ENCODE results near the gene EHD2.
A peak's percentile ranks its signal among the peaks of the same experiment; 100 is the strongest.
"Not testable (repeated sequence)": the region's sequence is repeated elsewhere in the genome, so short reads cannot be mapped to it uniquely, and the experiment has no call there.

Gene EHD2

GRCh38 chr19:47777245-47778048, 64.2 kb downstream of the EHD2 start:
- not testable (repeated sequence) for DNase-seq

DNA sequence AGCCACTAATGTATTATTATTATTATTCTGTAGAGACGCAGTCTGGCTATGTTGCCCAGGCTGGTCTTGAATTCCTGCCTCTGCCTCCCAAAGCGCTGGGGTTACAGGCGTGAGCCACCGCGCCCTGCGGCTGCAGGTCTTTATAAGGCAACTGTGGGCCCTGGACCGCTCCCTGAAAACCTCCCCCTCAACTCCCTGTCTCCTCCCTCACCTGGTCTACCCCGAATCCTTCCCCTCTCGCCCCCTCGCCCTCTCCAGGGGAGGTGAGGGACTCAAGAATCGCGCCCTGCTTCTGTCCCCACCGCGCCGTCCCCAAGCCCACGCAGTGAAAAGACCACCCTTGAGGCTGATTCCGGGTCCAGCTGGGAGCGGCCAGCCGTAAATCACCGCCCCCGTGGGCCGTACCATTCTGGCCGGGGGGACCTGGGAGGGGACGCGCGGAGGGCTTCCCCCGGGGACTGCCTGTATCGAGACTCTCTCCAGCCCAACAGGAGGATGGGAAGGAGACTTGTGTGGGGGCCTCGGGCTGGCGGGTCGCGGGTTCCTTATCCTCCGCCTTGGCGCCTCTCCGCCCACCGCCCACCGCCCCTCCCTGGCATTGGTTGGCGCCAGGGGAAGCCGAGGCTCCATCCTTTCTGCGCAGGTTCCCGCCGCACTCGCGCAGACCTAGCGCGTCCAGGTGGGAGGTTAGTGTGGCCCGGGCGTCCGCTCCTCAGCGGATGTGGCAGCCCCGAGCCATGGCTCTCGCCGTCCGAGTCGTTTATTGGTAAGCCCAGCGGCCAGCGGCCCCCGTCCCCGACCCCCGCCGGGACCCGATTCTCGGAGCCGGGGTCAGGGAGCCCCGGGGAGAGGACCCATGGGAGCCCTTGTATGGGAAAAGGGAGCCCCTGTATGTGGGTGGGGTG, 65.1 kb downstream of the EHD2 start, which contains the start of gene SELENOW:
SELENOW (plus strand) TSS at position 655 of the 905 bp plus-strand sequence; CDS start at position 738, 83 bp downstream.
- DNase-seq: peak; percentile 80

GRCh38 chr19:47778954-47779351, 65.7 kb downstream of the EHD2 start:
- no peak for DNase-seq

DNA sequence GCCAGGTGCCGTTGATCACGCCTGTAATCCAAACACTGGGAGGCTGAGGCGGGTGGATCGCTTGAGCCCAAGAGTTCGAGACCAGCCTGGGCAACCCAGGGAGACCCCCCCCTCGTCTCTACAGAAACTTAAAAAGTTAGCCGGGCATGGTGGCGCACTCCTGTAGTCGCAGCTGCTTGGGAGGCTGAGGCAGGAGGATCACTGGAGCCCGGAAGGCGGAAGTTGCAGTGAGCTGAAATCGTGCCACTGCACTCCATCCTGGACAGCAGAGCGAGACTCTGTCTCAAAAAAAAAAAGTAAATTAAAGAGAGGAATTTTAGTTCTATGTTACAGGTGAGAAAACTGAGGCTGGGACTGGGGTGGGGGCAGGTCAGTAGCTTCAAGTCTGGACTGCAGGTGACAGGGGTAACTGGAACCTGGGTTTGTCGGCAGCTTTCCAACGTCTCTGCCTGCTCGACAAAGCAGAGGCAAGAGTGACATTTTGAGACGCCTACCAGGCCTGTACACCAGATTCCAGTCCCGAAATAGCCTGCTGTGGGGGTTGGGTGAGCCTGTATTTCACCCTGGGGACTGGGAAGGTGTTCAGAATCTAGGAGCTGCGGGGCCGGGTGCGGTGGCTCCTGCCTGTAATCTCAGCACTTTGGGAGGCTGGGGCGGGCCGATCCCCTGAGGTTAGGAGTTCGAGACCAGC, 66.4 kb downstream of the EHD2 start:
- DNase-seq: no peak

- no peak for DNase-seq
These were observed 67.0 kb downstream of the EHD2 start for GRCh38 chr19:47780215-47780551.

- DNase-seq: no peak
These were observed 68.5 kb downstream of the EHD2 start for GRCh38 chr19:47781590-47782262.

DNA sequence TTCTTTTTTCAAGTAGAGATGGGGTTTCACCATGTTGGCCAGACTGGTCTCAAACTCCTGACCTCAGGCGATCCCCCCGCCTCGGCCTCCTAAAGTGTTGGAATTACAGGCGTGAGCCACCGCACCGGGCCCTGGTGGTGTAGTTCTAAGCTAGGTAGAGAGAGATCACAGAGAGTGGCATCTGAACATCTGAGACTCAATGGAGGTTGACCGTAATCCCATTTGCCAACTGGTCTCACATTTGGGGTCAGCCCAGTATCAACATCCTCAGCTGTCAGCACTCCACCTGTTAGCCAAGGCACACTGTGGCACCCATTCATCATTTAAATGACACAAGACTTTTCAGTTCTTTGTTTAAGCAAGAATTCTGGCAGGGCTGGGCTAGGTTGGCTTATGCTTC, 73.3 kb downstream of the EHD2 start:
- DNase-seq: no peak

- not testable (repeated sequence) for DNase-seq
These were observed 74.1 kb downstream of the EHD2 start for GRCh38 chr19:47787307-47787706.

DNA sequence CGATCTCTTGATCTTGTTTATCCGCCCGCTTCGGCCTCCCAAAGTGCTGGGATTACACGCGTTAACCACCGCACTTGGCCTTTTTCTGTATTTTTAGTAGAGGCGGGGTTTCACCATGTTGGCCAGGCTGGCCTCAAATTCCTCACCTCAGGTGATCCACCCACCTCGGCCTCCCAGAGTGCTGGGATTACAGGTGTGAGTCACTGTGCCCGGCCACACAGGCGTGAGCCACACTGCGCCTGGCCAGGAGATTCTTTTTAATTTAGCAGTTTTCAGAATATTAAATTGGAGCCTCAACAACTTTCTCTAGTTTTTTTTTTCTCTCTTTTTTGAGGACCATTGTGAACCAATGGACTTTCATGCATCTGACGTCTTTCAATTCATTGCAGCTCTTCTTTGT, 76.6 kb downstream of the EHD2 start:
- not testable (repeated sequence) for DNase-seq

GRCh38 chr19:47790398-47790814, 77.2 kb downstream of the EHD2 start:
- DNase-seq: peak; percentile 82

GRCh38 chr19:47792616-47793015, 79.4 kb downstream of the EHD2 start:
- no peak for DNase-seq
